Measurements from ENCODE around the gene GRK7.

GRK7 gene

GRCh38 chr3:141763088-141763750, at the start of gene GRK7:
GRK7 (plus strand) TSS chr3:141763408; CDS start chr3:141778285, 14,877 bp downstream.
- H3K4me3 ChIP-seq (ENCODE audit: low read depth, low read length), result no peak within 1 kb of the TSS
- DNase-seq (ENCODE audit: low read depth), result no peak
- TF ChIP-seq MAX (IDR thresholded peaks at IDR 0.05; ENCODE audit: low read depth, low read length) (no peak), CTCF (IDR thresholded peaks at IDR 0.05; ENCODE audit: low read depth, low read length) (no peak), POLR2A (IDR thresholded peaks at IDR 0.05; ENCODE audit: extremely low read depth, insufficient read length) (no peak), MYC (IDR thresholded peaks at IDR 0.05; ENCODE audit: low read depth, low read length) (no peak)

- H3K4me3 ChIP-seq (ENCODE audit: low read depth, low read length), result no peak overlapping the region
- TF ChIP-seq CTCF (IDR thresholded peaks at IDR 0.05; ENCODE audit: low read depth, low read length) (no peak), POLR2A (IDR thresholded peaks at IDR 0.05; ENCODE audit: extremely low read depth, insufficient read length) (no peak), MYC (IDR thresholded peaks at IDR 0.05; ENCODE audit: low read depth, low read length) (no peak), MAX (IDR thresholded peaks at IDR 0.05; ENCODE audit: low read depth, low read length) (no peak)
- no peak for DNase-seq (ENCODE audit: low read depth)
Measured at GRCh38 chr3:141714671-141715070, 48.5 kb upstream of the GRK7 start.

- TF ChIP-seq CTCF (IDR thresholded peaks at IDR 0.05; ENCODE audit: low read depth, low read length) (no peak), POLR2A (IDR thresholded peaks at IDR 0.05; ENCODE audit: extremely low read depth, insufficient read length) (no peak), MYC (IDR thresholded peaks at IDR 0.05; ENCODE audit: low read depth, low read length) (no peak), MAX (IDR thresholded peaks at IDR 0.05; ENCODE audit: low read depth, low read length) (no peak)
- DNase-seq (ENCODE audit: low read depth), result no peak
- H3K4me3 ChIP-seq (ENCODE audit: low read depth, low read length), result no peak overlapping the region
Measured at GRCh38 chr3:141722081-141722480, 41.1 kb upstream of the GRK7 start.

- DNase-seq (ENCODE audit: low read depth), result no peak
- TF ChIP-seq MAX (IDR thresholded peaks at IDR 0.05; ENCODE audit: low read depth, low read length) (no peak), MYC (IDR thresholded peaks at IDR 0.05; ENCODE audit: low read depth, low read length) (no peak), CTCF (IDR thresholded peaks at IDR 0.05; ENCODE audit: low read depth, low read length) (no peak), POLR2A (IDR thresholded peaks at IDR 0.05; ENCODE audit: extremely low read depth, insufficient read length) (no peak)
- no peak overlapping the region for H3K4me3 ChIP-seq (ENCODE audit: low read depth, low read length)
Measured at GRCh38 chr3:141722648-141723047, 40.6 kb upstream of the GRK7 start.

- TF ChIP-seq CTCF (IDR thresholded peaks at IDR 0.05; ENCODE audit: low read depth, low read length), result no peak
- no peak for TF ChIP-seq MAX (IDR thresholded peaks at IDR 0.05; ENCODE audit: low read depth, low read length)
- no peak for TF ChIP-seq MYC (IDR thresholded peaks at IDR 0.05; ENCODE audit: low read depth, low read length)
- no peak for TF ChIP-seq POLR2A (IDR thresholded peaks at IDR 0.05; ENCODE audit: extremely low read depth, insufficient read length)
- DNase-seq (ENCODE audit: low read depth), result no peak
- H3K4me3 ChIP-seq (ENCODE audit: low read depth, low read length), result no peak overlapping the region
Measured at GRCh38 chr3:141723255-141723654, 40.0 kb upstream of the GRK7 start.
